Loucy (cell line): Measurements from ENCODE around the gene CYP2U1.
"Not testable (repeated sequence)": the region's sequence is repeated elsewhere in the genome, so short reads cannot be mapped to it uniquely, and the experiment has no call there.

Experiments
- H2AFZ ChIP-seq: fragments of 200-600 bp; sonication (generic); 2 replicates; pipeline ENCODE4 v1.6.0; 2016; ENCODE audit warnings: antibody characterized with exemption, mild to moderate bottlenecking, low read length, moderate library complexity
- H3F3A ChIP-seq: fragments of 200-600 bp; 2 replicates; pipeline ENCODE4 v1.6.0; 2016; ENCODE audit warnings: antibody characterized with exemption, low read depth, mild to moderate bottlenecking
- H3K27me3 ChIP-seq: fragments of 200-600 bp; sonication (generic); 2 replicates; pipeline ENCODE4 v1.6.1; 2014; ENCODE audit warnings: low read length, mild to moderate bottlenecking; ENCODE audit not compliant: insufficient read depth, poor library complexity, severe bottlenecking
- H3K36me3 ChIP-seq: fragments of 200-600 bp; sonication (generic); 2 replicates; pipeline ENCODE4 v1.6.1; 2016; ENCODE audit warnings: low read length; ENCODE audit not compliant: insufficient read depth
- H3K4me1 ChIP-seq: fragments of 200-600 bp; sonication (generic); 2 replicates; pipeline ENCODE4 v1.5.1; 2014; ENCODE audit warnings: low read length, mild to moderate bottlenecking; ENCODE audit not compliant: insufficient read depth, poor library complexity, severe bottlenecking
- H3K4me2 ChIP-seq: fragments of 200-600 bp; sonication (generic); 2 replicates; pipeline ENCODE4 v1.6.0; 2014; ENCODE audit warnings: antibody characterized with exemption, low read length, low read depth, mild to moderate bottlenecking; ENCODE audit not compliant: poor library complexity, severe bottlenecking
- H3K4me3 ChIP-seq: fragments of 200-600 bp; sonication (generic); 2 replicates; pipeline ENCODE4 v1.5.1; 2014; ENCODE audit warnings: low read length, mild to moderate bottlenecking, mixed read lengths; ENCODE audit not compliant: poor library complexity, severe bottlenecking
- H3K79me2 ChIP-seq: fragments of 200-600 bp; sonication (generic); 2 replicates; pipeline ENCODE4 v1.6.1; 2014; ENCODE audit warnings: low read length; ENCODE audit not compliant: insufficient read depth
- H3K9ac ChIP-seq: fragments of 200-600 bp; sonication (generic); 2 replicates; pipeline ENCODE4 v1.6.0; 2014; ENCODE audit warnings: mild to moderate bottlenecking, low read depth, low read length, moderate library complexity; ENCODE audit not compliant: poor library complexity, severe bottlenecking
- H3K9me2 ChIP-seq: fragments of 200-600 bp; sonication (generic); replicated peaks from 2 replicates; pipeline ENCODE4 v1.6.1; 2016; ENCODE audit warnings: low read depth, low read length, mixed read lengths
- H3K9me3 ChIP-seq: fragments of 200-600 bp; sonication (generic); 2 replicates; pipeline ENCODE4 v1.6.1; 2014; ENCODE audit warnings: mild to moderate bottlenecking, antibody characterized with exemption, low read length, low read depth; ENCODE audit not compliant: insufficient read depth
- H4K20me1 ChIP-seq: fragments of 200-600 bp; sonication (generic); 2 replicates; pipeline ENCODE4 v1.6.0; 2014; ENCODE audit warnings: antibody characterized with exemption, low read length, mild to moderate bottlenecking; ENCODE audit not compliant: insufficient read depth, poor library complexity, severe bottlenecking
- EZH2phosphoT487 ChIP-seq: fragments of 200-600 bp; IDR thresholded peaks from 2 replicates; pipeline ENCODE4 v1.6.1; 2018; ENCODE audit warnings: antibody characterized with exemption, mild to moderate bottlenecking, moderate library complexity, borderline replicate concordance
- TF ChIP-seq, protein P1 (sequence below): fragments of 200-600 bp; sonication (generic); conservative IDR thresholded peaks from 2 replicates; pipeline ENCODE4 v1.5.1; 2014; ENCODE audit warnings: mild to moderate bottlenecking, antibody characterized with exemption, low read length

The CYP2U1 gene

DNA sequence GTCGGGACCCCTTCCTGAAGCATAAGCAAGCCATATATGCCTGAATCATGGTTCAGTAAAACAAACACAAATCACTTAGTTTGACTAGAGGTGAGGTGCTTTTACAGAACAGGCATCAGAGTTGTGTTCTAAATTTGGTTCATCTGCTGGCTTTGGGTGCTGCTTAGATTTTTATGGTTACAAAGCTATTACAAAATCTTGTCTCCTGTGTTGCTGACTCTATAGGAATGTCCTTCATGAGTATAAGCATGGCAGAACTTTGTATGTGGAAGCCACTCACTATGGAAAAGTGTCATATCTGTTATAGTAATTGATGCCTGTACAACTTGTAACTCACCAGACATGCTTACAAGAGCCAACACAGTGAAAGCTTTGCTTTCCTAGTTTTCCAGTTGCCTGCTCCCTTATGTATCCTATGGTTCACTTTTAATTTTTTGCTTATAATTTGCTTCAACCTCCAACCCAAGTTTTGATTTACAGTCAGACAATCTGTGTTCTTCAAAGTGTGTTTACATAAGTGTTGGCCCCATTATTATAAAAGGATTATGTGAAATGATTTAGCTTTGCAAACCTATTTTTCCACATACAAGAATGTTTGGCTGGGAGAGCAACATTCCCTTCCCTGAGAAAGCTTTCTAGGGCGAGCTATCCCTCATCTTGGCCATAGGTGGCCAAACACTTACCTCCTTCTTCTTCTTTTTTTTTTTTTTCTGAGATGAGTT is 30.0 kb upstream of the CYP2U1 start:
- no peaks in the 10 kb centered on the region for H3K79me2 ChIP-seq

DNA sequence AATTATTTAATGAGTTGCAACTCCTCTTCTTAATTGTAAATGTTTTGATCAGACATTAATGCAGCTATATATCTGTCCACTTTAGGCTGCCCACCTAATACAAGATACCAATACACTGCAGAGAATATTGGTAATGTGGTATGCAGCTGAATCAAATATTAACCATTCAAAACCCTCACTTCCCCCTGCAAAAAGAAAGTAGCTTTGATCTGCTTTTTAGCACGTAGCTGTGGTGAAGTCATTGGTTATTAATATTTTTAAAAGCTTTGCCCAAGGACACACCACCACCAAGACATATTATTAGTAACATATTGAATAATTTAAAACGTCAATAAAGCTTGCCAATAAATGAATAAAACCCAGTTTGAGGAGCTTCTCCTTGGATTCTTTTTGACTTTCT is 28.6 kb upstream of the CYP2U1 start:
- TF ChIP-seq, protein P1, sequence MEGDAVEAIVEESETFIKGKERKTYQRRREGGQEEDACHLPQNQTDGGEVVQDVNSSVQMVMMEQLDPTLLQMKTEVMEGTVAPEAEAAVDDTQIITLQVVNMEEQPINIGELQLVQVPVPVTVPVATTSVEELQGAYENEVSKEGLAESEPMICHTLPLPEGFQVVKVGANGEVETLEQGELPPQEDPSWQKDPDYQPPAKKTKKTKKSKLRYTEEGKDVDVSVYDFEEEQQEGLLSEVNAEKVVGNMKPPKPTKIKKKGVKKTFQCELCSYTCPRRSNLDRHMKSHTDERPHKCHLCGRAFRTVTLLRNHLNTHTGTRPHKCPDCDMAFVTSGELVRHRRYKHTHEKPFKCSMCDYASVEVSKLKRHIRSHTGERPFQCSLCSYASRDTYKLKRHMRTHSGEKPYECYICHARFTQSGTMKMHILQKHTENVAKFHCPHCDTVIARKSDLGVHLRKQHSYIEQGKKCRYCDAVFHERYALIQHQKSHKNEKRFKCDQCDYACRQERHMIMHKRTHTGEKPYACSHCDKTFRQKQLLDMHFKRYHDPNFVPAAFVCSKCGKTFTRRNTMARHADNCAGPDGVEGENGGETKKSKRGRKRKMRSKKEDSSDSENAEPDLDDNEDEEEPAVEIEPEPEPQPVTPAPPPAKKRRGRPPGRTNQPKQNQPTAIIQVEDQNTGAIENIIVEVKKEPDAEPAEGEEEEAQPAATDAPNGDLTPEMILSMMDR: no peak
- no peak for TF ChIP-seq EZH2phosphoT487
- H3K9me3 ChIP-seq: no peaks in the 10 kb centered on the region
- H3K4me2 ChIP-seq: no peak overlapping the region
- no peaks in the 10 kb centered on the region for H3K9me2 ChIP-seq
- H3K79me2 ChIP-seq: no peaks in the 10 kb centered on the region
- H3K27me3 ChIP-seq: no peaks in the 10 kb centered on the region
- H3K36me3 ChIP-seq: no peaks in the 10 kb centered on the region
- no peaks in the 10 kb centered on the region for H3K4me1 ChIP-seq
- no peak overlapping the region for H2AFZ ChIP-seq
- H4K20me1 ChIP-seq: no peaks in the 10 kb centered on the region
- no peak overlapping the region for H3K4me3 ChIP-seq
- H3F3A ChIP-seq: no peaks in the 10 kb centered on the region
- H3K9ac ChIP-seq: no peak overlapping the region

More for the DNA sequence above, 30.0 kb upstream of the CYP2U1 start:
- no peaks in the 10 kb centered on the region for H3K9me3 ChIP-seq
- H3K4me1 ChIP-seq: no peaks in the 10 kb centered on the region
- no peaks in the 10 kb centered on the region for H3K36me3 ChIP-seq
- no peak overlapping the region for H3K9ac ChIP-seq
- no peaks in the 10 kb centered on the region for H3K9me2 ChIP-seq
- H3F3A ChIP-seq: no peaks in the 10 kb centered on the region
- H3K4me2 ChIP-seq: no peak overlapping the region
- H3K4me3 ChIP-seq: no peak overlapping the region
- H2AFZ ChIP-seq: no peak overlapping the region
- H4K20me1 ChIP-seq: no peaks in the 10 kb centered on the region
- TF ChIP-seq, protein P1: no peak
- TF ChIP-seq EZH2phosphoT487: no peak
- H3K27me3 ChIP-seq: no peaks in the 10 kb centered on the region

DNA sequence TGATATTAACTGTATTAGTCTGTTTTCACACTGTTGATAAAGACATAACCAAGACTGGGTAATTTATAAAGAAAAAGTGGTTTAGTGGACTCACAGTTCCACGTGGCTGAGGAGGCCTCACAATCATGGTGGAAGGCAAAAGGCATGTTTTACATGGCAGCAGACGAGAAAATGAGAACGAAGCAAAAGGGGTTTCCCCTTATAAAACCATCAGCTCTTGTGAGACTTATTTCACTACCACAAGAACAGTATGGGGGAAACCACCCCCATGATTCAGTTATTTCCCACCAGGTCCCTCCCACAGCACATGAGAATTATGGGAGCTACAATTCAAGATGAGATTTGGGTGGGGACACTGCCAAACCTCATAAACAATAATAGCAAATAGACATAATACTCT is 26.3 kb upstream of the CYP2U1 start:
- H3K9ac ChIP-seq, H3F3A ChIP-seq, H3K4me2 ChIP-seq, H3K9me2 ChIP-seq, H3K79me2 ChIP-seq, H2AFZ ChIP-seq, H3K4me1 ChIP-seq, H3K36me3 ChIP-seq, H4K20me1 ChIP-seq, H3K4me3 ChIP-seq, H3K9me3 ChIP-seq, H3K27me3 ChIP-seq: not testable (repeated sequence)

DNA sequence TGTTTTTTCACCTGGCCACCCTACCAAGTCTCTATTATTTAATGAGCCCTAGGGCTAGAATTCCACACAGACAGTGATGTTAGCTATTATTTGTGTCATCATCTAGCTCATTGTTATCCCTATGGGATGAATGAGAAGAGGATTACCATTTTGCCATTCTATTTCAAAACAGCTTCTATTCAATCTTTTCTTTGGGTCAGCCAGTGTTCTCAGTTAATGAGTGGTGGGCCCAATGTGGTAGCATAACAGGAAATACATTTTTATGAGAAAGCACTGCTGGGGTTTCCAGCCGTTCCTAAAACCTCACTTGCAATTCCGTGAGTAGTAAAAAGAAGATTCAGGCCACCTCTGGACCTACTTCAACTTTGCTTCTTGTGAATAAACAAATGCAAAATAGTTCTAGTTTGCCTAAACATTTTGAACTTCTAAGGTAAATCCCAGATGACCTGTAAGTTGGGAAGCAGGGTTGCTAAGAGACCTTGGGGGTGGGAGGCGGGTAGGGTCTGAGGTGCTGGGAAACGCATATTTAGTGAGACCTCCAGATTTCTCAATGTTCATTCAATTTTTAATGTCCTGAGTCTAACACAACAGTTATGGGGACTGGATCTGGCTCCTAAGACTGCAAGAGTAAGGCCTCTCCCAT is 24.8 kb upstream of the CYP2U1 start:
- Histone ChIP-seq H3K9me3 (no peaks in the 10 kb centered on the region), H3F3A (no peaks in the 10 kb centered on the region), H3K27me3 (no peaks in the 10 kb centered on the region), H4K20me1 (no peaks in the 10 kb centered on the region), H3K9ac (no peak overlapping the region), H2AFZ (no peak overlapping the region), H3K9me2 (no peaks in the 10 kb centered on the region), H3K36me3 (no peaks in the 10 kb centered on the region), H3K4me1 (no peaks in the 10 kb centered on the region), H3K4me3 (no peak overlapping the region), H3K79me2 (no peaks in the 10 kb centered on the region), H3K4me2 (no peak overlapping the region)
- TF ChIP-seq, protein P1: no peak
- TF ChIP-seq EZH2phosphoT487: no peak
